ENCODE results near the gene ADH4.
"Not testable (repeated sequence)": the region's sequence is repeated elsewhere in the genome, so short reads cannot be mapped to it uniquely, and the experiment has no call there.

ADH4 gene

GRCh38 chr4:99144070-99144469, at the start of gene ADH4:
Gene ADH4 (minus strand): TSS chr4:99144297. CDS start chr4:99144222, 75 bp downstream.
- DNase-seq = no peak

- no peak for DNase-seq
Observed at GRCh38 chr4:99190336-99190735, 46.2 kb upstream of the ADH4 start.

- DNase-seq = not testable (repeated sequence)
Observed at GRCh38 chr4:99189900-99190299, 45.8 kb upstream of the ADH4 start.

- no peak for DNase-seq
Observed at GRCh38 chr4:99186029-99186428, 41.9 kb upstream of the ADH4 start.

- DNase-seq = no peak
Observed at GRCh38 chr4:99185581-99185980, 41.5 kb upstream of the ADH4 start.

GRCh38 chr4:99180382-99181070, 36.4 kb upstream of the ADH4 start:
- no peak for DNase-seq

- DNase-seq = no peak
Observed at GRCh38 chr4:99179626-99180025, 35.5 kb upstream of the ADH4 start.

GRCh38 chr4:99179178-99179577, 35.1 kb upstream of the ADH4 start:
- DNase-seq = no peak

- DNase-seq = no peak
Observed at GRCh38 chr4:99166544-99166943, 22.4 kb upstream of the ADH4 start.

- DNase-seq = no peak
Observed at GRCh38 chr4:99165978-99166377, 21.9 kb upstream of the ADH4 start.

- no peak for DNase-seq
Observed at GRCh38 chr4:99161373-99162099, 17.4 kb upstream of the ADH4 start.

GRCh38 chr4:99159699-99160098, 15.6 kb upstream of the ADH4 start:
- no peak for DNase-seq

- DNase-seq = no peak
Observed at GRCh38 chr4:99157478-99157935, 13.4 kb upstream of the ADH4 start.

GRCh38 chr4:99156992-99157391, 12.9 kb upstream of the ADH4 start:
- no peak for DNase-seq

- DNase-seq = no peak
Observed at GRCh38 chr4:99154658-99155342, 10.7 kb upstream of the ADH4 start.

- no peak for DNase-seq
Observed at GRCh38 chr4:99151995-99152394, 7.9 kb upstream of the ADH4 start.

GRCh38 chr4:99151452-99151851, 7.4 kb upstream of the ADH4 start:
- no peak for DNase-seq

GRCh38 chr4:99149426-99150019, 5.4 kb upstream of the ADH4 start:
- no peak for DNase-seq

GRCh38 chr4:99148550-99148949, 4.5 kb upstream of the ADH4 start:
- no peak for DNase-seq

- DNase-seq = no peak
Observed at GRCh38 chr4:99144587-99144986, 490 bp upstream of the ADH4 start.

- DNase-seq = no peak
Observed at GRCh38 chr4:99136329-99136728, 7.8 kb downstream of the ADH4 start.

GRCh38 chr4:99135541-99136162, 8.4 kb downstream of the ADH4 start:
- DNase-seq = no peak

GRCh38 chr4:99134586-99134985, 9.5 kb downstream of the ADH4 start:
- no peak for DNase-seq

Measured in NCI-H187 treated with DMSO at 0.1 percent for 48 hours (cell line).